HG02973 (cell line): Measurements from ENCODE around the gene EIF3L.

Source experiments
- ATAC-seq: cut with Tn5 transposase; IDR thresholded peaks from one replicate; pipeline ENCODE4 v1.9.1; 2021; ENCODE audit warnings: moderate library complexity; ENCODE audit not compliant: unreplicated experiment

Gene EIF3L

DNA sequence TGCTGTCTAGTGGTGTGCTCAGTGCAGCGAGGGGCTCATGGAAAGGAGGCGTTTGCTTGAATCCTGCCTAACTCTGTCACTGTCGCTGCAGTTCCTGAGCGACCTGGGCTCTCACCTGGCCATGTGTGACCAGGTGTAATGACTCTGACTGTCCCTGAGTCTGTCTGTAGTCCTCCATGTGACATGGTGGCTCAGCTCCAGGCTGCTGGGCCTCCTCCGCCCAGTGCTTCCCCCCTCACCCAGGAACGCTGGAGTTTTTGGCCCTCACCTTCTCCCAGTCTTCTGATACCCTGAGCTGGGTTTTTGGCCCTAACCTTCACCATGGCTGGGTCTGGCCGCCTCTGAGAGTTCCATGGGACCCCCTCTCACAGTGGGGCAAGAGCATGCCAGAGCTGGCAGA lies 77.1 kb downstream of the EIF3L start:
- ATAC-seq, result no peak

DNA sequence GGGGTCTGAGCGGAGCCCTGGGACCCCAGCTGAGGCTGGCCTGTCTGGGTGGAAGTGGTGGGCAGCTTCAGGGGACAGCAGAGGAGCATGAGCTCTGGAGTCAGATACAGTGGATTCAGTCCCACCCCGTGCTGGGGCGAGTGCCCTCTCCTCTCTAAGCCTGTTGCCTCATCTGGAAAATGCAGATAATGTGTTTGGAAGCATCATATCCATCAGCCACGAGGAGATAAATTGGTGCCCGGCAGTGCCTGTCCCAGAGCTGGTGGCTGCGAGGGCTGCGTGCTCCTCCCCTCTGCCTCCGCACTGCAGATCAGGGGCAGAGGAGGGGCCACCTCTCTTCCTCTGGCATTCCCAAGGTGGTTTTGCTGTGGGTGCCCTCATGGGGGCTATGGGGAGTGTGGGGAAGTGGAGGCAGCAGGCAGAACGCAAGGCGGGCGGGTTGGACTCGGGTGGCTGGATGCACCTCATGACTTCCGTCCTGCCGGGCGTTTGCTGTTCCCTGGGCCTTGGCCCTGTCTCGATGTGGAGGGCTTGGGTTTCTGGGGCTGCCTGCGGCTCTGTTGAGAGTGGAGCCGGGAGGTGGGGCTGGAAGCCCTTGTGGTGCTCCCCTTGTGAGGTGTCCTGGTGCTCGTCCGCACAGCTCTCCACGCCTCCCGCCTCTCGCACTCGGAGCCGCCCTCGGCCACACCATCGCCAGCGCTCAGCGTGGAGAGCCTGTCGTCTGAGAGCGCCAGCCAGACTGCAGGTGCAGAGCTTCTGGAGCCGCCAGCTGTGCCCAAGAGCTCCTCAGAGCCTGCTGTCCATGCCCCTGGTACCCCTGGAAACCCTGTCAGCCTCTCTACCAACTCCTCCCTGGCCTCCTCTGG lies 77.8 kb downstream of the EIF3L start:
- ATAC-seq, result no peak

DNA sequence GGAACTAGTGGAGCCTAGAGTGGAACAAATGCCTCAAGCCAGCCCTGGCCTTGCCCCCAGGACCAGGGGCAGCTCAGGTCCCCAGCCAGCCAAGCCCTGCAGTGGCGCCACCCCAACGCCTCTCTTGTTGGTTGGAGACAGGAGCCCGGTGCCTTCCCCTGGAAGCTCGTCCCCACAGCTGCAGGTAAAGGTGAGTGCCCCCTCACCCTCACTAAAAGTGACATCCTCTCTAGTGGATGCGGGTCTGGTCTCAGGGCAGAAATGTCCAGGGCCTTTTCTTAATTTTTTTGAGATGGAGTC lies 78.4 kb downstream of the EIF3L start:
- ATAC-seq, result no peak

DNA sequence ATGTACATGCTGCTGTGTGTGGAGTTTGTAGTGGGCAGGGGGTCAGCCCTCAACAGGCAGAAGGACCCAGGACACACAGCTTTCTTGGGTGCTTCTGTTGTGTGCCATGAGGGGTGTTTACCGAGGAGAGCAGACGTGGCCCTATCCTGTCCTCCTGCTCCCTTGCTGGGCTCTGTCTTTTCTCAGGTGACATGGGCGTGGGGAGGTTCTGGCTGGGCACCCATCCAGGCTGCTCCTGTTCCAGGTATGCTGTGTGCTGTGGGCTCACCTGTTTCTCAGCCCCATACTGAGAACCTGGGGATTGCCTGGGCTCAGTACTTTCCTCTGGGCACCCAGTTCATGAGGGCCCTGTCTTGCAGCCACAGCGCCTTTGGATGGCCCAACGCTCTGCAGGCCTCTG lies 80.2 kb downstream of the EIF3L start:
- ATAC-seq, result no peak

DNA sequence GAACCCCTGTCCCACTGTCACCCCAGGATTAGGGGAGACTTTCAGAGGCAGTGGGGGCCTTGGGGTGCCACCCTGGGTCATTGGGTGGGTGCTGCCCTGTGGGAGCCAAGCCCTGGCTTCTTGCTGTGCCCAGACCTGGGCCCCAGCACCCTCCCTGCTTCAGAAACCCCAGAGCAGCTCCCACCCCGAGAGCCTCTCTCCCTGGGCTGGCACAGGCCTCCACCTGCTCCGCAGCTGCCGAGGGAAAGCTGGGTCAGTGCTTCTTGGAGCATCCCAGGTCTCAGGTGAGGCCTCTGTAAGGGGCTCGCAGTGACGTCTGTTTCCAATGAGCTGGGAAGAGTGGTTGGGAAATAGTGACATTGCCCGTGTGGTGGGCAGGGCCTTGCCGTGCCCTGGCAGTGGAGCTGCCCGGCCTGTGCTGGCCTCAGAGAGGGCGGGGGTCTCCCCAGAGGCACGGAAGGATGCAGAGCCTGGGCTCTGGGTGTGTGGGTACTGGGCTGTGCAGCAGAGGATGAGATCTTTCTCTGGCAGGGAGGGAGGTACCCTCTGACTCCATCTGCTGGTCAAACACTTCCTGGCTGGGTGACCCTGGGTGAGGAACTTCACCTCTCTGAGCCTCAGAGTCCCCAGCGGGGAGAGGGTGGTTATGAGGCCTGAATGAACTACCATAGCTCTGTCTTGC lies 81.2 kb downstream of the EIF3L start:
- ATAC-seq, result no peak

DNA sequence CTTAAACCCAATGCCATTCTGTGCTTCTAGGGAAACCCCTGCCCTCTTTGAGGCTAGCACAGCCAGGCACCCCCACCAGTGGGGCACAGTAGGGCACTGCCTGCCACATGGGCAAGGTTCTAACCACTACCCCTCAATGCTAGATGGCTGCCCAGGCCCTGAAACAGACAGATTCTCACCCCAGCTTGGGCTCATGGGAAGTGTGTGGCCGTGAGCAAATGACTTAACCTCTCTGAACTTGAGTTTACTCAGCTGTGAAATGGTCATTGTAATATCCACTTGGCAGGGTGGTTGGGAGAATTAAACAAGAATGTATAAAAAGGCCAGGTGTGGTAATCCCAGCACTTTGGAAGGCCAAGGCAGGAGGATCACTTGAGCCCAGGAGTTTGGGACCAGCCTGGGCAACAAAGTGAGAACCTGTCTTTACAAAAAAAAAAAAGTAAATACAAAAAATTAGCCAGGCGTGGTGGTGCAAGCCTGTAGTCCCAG lies 81.8 kb downstream of the EIF3L start:
- ATAC-seq, result no peak

DNA sequence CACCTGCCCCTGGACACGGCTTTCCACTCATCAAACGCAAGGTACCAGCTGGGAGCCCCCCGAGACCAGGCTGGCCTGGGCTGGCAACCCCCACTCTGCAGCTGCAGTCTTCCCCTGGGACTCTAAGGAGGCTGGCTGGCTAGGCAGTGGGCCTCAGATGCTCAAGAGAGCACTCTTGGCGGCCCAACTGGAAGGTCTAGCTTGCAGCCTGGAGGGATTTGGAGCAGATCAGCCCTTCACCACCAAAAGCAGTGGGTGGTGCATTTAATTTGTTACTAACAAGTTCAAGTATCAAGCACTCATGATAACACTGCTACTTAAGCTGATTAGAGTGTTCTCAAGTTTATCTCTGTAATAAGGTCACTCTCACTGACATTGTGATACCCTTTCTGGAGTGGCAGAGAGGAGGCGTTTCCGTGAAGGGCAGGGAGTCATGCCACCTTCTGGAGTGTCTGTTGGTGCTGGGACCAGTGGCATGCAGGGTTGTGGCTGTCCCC lies 82.7 kb downstream of the EIF3L start:
- ATAC-seq, result no peak

DNA sequence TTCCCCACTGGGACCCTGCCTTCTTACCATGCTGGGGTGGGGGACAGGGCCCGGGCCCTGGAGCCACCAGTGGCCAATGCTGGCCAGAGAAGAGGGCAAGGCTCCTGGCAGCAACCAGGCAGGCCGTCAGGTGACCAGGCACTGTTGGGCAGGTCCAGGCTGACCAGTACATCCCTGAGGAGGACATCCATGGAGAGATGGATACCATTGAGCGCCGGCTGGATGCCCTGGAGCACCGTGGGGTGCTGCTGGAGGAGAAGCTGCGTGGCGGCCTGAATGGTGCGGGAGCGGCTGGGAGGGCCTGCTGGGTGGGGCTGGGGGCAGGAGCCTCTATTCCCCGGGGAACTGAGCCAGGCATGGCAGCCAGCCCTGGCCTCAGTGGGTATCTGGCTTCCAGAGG lies 83.2 kb downstream of the EIF3L start:
- no peak for ATAC-seq

DNA sequence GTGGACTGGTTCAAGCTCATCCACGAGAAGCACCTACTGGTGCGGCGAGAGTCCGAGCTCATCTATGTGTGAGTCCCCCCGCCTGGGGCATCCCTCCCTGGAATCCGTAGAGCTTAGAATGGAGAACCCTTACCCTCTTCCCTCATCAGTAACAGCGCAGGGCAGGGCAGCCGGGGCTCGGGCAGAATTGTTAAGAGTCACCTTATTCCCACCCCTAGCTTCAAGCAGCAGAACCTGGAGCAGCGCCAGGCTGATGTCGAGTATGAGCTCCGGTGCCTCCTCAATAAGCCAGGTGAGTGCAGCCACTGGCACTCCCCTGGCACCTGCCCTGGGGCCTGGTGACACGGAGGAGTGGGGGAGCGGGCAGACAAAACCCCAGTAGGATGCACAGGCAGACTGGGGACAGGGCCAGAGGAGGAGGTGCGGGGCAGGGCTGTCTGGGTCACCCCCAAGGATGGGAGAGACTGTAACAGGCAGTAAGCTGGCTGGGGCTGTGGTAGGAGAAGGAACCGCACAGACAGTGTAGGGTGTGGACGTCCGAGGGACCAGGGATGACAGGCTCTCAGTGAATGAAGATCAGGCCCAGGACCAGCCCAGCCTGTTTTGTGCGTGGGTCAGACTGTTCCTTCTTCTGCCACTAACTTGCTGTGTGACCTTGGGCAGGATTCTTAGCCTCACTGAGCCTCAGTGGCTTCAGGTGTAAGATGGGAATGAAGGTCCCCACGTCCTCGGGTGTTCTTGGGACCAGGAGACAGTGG lies 83.8 kb downstream of the EIF3L start:
- no peak for ATAC-seq

DNA sequence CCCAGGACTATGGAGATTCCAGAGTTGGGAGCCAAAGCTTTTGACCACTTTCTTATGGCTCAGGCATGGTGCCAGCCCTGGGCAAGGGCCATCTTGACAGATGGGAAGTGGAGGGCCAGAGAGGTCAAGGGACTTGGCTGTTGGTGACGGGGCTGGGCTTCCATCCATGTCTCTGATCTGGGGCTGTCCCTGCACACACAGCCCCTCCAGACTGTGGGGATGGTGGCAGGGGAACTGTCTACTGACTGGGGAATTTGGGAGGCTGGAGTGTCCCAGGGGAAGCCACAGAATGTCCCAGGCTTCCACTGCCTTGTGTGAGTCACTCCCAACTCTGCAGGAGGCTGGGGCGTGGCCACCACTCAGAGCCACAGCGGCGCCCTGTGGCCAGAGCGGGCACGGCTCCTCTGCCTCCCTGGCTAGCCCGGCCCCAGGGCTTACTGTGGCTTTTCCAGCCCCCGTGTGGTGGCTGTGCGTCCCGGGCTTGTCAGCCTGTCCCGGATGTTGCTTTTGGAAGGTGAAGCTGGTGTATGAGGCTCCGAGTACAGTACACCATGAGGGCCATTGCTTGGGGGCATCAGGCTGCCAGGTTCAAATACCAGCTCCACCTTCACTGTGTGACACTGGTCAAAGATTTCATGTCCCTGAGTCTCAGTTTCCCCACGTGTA lies 84.6 kb downstream of the EIF3L start:
- ATAC-seq, result peak; percentile 80
